GM23338 (cell line): ENCODE measurements around the gene BPIFB1. TPM values are rescaled to one million over a fixed set of nuclear protein-coding genes. Genes with fewer than 3 reads are reported as not detected.

Experiments
- ATAC-seq: fragments of 200-7000 bp; cut with Tn5 transposase; 3 replicates; pipeline ENCODE4 v1.9.1; 2020
- DNase-seq: peaks from one replicate; pipeline ENCODE4 v3.0.0-alpha.2; 2015; ENCODE audit warnings: low spot score
- H2AFZ ChIP-seq: fragments of 200-600 bp; sonication (generic); 2 replicates; pipeline ENCODE4 v1.8.0; 2016; ENCODE audit warnings: antibody characterized with exemption, mild to moderate bottlenecking, moderate library complexity
- H3F3A ChIP-seq: fragments of 200-600 bp; sonication (generic); replicated peaks from 2 replicates; pipeline ENCODE4 v1.8.0; 2017; ENCODE audit warnings: antibody characterized with exemption, mixed run types, low read depth
- H3K27ac ChIP-seq: fragments of 200-600 bp; sonication (generic); 2 replicates; pipeline ENCODE4 v1.6.1; 2016; ENCODE audit warnings: low read depth
- H3K27me3 ChIP-seq: fragments of 200-600 bp; sonication (generic); 2 replicates; pipeline ENCODE4 v1.8.0; 2016; ENCODE audit warnings: mild to moderate bottlenecking, mixed run types, moderate library complexity; ENCODE audit not compliant: insufficient read depth
- H3K36me3 ChIP-seq: fragments of 200-600 bp; sonication (generic); 2 replicates; pipeline ENCODE4 v1.8.0; 2016; ENCODE audit warnings: mild to moderate bottlenecking; ENCODE audit not compliant: insufficient read depth
- H3K4me1 ChIP-seq: fragments of 200-600 bp; sonication (generic); 2 replicates; pipeline ENCODE4 v1.8.0; 2016; ENCODE audit warnings: mild to moderate bottlenecking, moderate library complexity; ENCODE audit not compliant: insufficient read depth
- H3K4me2 ChIP-seq: fragments of 200-600 bp; sonication (generic); 2 replicates; pipeline ENCODE4 v1.7.1; 2017; ENCODE audit warnings: mixed run types
- H3K4me3 ChIP-seq: fragments of 200-600 bp; sonication (generic); 2 replicates; pipeline ENCODE4 v1.6.1; 2016; ENCODE audit warnings: mixed run types
- H3K79me2 ChIP-seq: fragments of 200-600 bp; sonication (generic); replicated peaks from 2 replicates; pipeline ENCODE4 v1.8.0; 2017; ENCODE audit warnings: mild to moderate bottlenecking; ENCODE audit not compliant: insufficient read depth
- H3K9me2 ChIP-seq: fragments of 200-600 bp; sonication (generic); 2 replicates; pipeline ENCODE4 v1.8.0; 2017; ENCODE audit not compliant: insufficient read depth
- H4K20me1 ChIP-seq: fragments of 200-600 bp; sonication (generic); replicated peaks from 2 replicates; pipeline ENCODE4 v1.8.0; 2017; ENCODE audit warnings: mild to moderate bottlenecking; ENCODE audit not compliant: insufficient read depth
- H3K27ac Mint-ChIP-seq: 2 replicates; pipeline ENCODE4 v1.8.0; 2020; ENCODE audit warnings: inconsistent platforms, mild to moderate bottlenecking, moderate library complexity, mixed read lengths
- H3K27me3 Mint-ChIP-seq: 3 replicates; pipeline ENCODE4 v1.8.0; 2022; ENCODE audit warnings: low read depth, mild to moderate bottlenecking, moderate library complexity, mixed read lengths, inconsistent platforms; ENCODE audit not compliant: insufficient read depth, poor library complexity
- H3K36me3 Mint-ChIP-seq: 3 replicates; pipeline ENCODE4 v1.8.0; 2021; ENCODE audit warnings: low read depth, mild to moderate bottlenecking, inconsistent platforms, moderate library complexity, mixed read lengths
- H3K4me1 Mint-ChIP-seq: 3 replicates; pipeline ENCODE4 v1.8.0; 2020; ENCODE audit warnings: mild to moderate bottlenecking, inconsistent platforms, mixed read lengths
- H3K4me3 Mint-ChIP-seq: 3 replicates; pipeline ENCODE4 v1.8.0; 2021; ENCODE audit warnings: moderate library complexity, mild to moderate bottlenecking, inconsistent platforms, mixed read lengths
- H3K9me3 Mint-ChIP-seq: 3 replicates; pipeline ENCODE4 v1.8.0; 2020; ENCODE audit warnings: moderate library complexity, mild to moderate bottlenecking, inconsistent platforms, mixed read lengths
- CREB1 ChIP-seq: fragments of 250-450 bp; sonication (Bioruptor Pico); IDR thresholded peaks from 2 replicates; pipeline ENCODE4 v1.5.0; 2020; ENCODE audit warnings: low read depth, mild to moderate bottlenecking, moderate library complexity
- EZH2 ChIP-seq: fragments of 200-600 bp; sonication (generic); IDR thresholded peaks from one replicate; pipeline ENCODE4 v1.8.0; 2017; ENCODE audit warnings: antibody characterized with exemption, mild to moderate bottlenecking, low read depth; ENCODE audit not compliant: unreplicated experiment
- EZH2phosphoT487 ChIP-seq: fragments of 200-600 bp; sonication (generic); IDR thresholded peaks from one replicate; pipeline ENCODE4 v1.8.1; 2018; ENCODE audit warnings: antibody characterized with exemption; ENCODE audit not compliant: unreplicated experiment
- JUNB ChIP-seq: IDR thresholded peaks from one replicate; pipeline ENCODE4 v1.6.1; 2016; ENCODE audit warnings: antibody characterized with exemption; ENCODE audit not compliant: unreplicated experiment
- NANOG ChIP-seq: IDR thresholded peaks from 2 replicates; pipeline ENCODE4 v1.6.1; 2016; ENCODE audit warnings: antibody characterized with exemption, borderline replicate concordance
- POLR2AphosphoS5 ChIP-seq: IDR thresholded peaks from 2 replicates; pipeline ENCODE4 v1.6.1; 2016; ENCODE audit warnings: antibody characterized with exemption, low read depth
- STAT1 ChIP-seq: IDR thresholded peaks from one replicate; pipeline ENCODE4 v1.6.1; 2016; ENCODE audit warnings: antibody characterized with exemption; ENCODE audit not compliant: unreplicated experiment
- ZNF114 ChIP-seq: fragments of 250-450 bp; sonication (Bioruptor Pico); IDR thresholded peaks from 2 replicates; pipeline ENCODE4 v1.5.0; 2020; ENCODE audit warnings: mild to moderate bottlenecking, moderate library complexity
- ZNF331 ChIP-seq: fragments of 250-450 bp; sonication (Bioruptor Pico); IDR thresholded peaks from 2 replicates; pipeline ENCODE4 v1.5.0; 2020; ENCODE audit warnings: low read depth, mild to moderate bottlenecking, moderate library complexity
- polyA plus RNA-seq: library from polyadenylated mRNA; unstranded; fragments of >200 nt; fragmentation: Nextera tagmentation; extraction: Ambion mirVana; gene quantifications from 2 replicates; pipeline ENCODE4 v1.2.1, GENCODE V29; 2016
- total RNA-seq: library from RNA; depleted of rRNA; stranded (reverse); fragments of >200 nt; shearing (Covaris generic); gene quantifications from 2 replicates; pipeline ENCODE4 v1.2.3, GENCODE V29; 2014
- TF ChIP-seq, protein P1 (sequence below): IDR thresholded peaks from one replicate; pipeline ENCODE4 v1.6.1; 2018; ENCODE audit warnings: antibody characterized with exemption; ENCODE audit not compliant: unreplicated experiment
- TF ChIP-seq, protein P2 (sequence below): IDR thresholded peaks from 2 replicates; pipeline ENCODE4 v1.6.1; 2016; ENCODE audit warnings: antibody characterized with exemption
- TF ChIP-seq, protein P3 (sequence below), 2 experiments: fragments of 200-600 bp in 1 of 2; sonication (generic) in 1 of 2; conservative IDR thresholded peaks; 2 replicates each; pipeline versions ENCODE4 v1.5.1 to v1.6.1; 2016 to 2017; ENCODE audit warnings: antibody characterized with exemption in 2 of 2, low read depth in 2 of 2, mild to moderate bottlenecking in 2 of 2, moderate library complexity in 1 of 2

The BPIFB1 gene
- total and polyA plus RNA-seq, 2 experiments from 2014 or later, result not detected

DNA sequence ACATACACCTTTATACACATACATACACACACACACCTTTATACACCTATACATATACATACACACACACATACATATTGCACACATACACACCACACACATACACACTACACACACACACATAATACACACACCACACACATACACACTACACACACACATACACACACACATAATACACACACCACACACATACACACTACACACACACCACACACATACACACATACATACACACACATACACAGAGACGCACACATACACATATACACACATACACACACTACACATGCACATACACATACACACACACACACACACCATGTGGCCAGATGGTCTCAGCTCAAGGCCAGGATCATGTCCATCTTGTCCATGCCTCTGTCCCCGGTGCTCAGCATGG lies 25.7 kb downstream of the BPIFB1 start:
- no peaks in the 10 kb centered on the region for H3K36me3 ChIP-seq
- Mint-ChIP-seq H3K36me3 (no peaks in the 10 kb centered on the region), H3K9me3 (no peaks in the 10 kb centered on the region; the same call in 2 of the 3 replicates), H3K27me3 (no peaks in the 10 kb centered on the region), H3K4me1 (no peaks in the 10 kb centered on the region), H3K27ac (no peak overlapping the region), H3K4me3 (no peak overlapping the region)
- DNase-seq (no peak), ATAC-seq (no peak)
- no peaks in the 10 kb centered on the region for H3K79me2 ChIP-seq
- H2AFZ ChIP-seq, result no peak overlapping the region
- H3F3A ChIP-seq, result no peaks in the 10 kb centered on the region
- H3K4me3 ChIP-seq, result no peak overlapping the region
- H3K27me3 ChIP-seq, result no peaks in the 10 kb centered on the region
- TF ChIP-seq, protein P1, sequence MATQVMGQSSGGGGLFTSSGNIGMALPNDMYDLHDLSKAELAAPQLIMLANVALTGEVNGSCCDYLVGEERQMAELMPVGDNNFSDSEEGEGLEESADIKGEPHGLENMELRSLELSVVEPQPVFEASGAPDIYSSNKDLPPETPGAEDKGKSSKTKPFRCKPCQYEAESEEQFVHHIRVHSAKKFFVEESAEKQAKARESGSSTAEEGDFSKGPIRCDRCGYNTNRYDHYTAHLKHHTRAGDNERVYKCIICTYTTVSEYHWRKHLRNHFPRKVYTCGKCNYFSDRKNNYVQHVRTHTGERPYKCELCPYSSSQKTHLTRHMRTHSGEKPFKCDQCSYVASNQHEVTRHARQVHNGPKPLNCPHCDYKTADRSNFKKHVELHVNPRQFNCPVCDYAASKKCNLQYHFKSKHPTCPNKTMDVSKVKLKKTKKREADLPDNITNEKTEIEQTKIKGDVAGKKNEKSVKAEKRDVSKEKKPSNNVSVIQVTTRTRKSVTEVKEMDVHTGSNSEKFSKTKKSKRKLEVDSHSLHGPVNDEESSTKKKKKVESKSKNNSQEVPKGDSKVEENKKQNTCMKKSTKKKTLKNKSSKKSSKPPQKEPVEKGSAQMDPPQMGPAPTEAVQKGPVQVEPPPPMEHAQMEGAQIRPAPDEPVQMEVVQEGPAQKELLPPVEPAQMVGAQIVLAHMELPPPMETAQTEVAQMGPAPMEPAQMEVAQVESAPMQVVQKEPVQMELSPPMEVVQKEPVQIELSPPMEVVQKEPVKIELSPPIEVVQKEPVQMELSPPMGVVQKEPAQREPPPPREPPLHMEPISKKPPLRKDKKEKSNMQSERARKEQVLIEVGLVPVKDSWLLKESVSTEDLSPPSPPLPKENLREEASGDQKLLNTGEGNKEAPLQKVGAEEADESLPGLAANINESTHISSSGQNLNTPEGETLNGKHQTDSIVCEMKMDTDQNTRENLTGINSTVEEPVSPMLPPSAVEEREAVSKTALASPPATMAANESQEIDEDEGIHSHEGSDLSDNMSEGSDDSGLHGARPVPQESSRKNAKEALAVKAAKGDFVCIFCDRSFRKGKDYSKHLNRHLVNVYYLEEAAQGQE, result no peak
- TF ChIP-seq JUNB, result no peak
- no peak for TF ChIP-seq NANOG
- TF ChIP-seq STAT1, result no peak
- TF ChIP-seq, protein P2, sequence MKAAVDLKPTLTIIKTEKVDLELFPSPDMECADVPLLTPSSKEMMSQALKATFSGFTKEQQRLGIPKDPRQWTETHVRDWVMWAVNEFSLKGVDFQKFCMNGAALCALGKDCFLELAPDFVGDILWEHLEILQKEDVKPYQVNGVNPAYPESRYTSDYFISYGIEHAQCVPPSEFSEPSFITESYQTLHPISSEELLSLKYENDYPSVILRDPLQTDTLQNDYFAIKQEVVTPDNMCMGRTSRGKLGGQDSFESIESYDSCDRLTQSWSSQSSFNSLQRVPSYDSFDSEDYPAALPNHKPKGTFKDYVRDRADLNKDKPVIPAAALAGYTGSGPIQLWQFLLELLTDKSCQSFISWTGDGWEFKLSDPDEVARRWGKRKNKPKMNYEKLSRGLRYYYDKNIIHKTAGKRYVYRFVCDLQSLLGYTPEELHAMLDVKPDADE, result no peak
- TF ChIP-seq, protein P3, sequence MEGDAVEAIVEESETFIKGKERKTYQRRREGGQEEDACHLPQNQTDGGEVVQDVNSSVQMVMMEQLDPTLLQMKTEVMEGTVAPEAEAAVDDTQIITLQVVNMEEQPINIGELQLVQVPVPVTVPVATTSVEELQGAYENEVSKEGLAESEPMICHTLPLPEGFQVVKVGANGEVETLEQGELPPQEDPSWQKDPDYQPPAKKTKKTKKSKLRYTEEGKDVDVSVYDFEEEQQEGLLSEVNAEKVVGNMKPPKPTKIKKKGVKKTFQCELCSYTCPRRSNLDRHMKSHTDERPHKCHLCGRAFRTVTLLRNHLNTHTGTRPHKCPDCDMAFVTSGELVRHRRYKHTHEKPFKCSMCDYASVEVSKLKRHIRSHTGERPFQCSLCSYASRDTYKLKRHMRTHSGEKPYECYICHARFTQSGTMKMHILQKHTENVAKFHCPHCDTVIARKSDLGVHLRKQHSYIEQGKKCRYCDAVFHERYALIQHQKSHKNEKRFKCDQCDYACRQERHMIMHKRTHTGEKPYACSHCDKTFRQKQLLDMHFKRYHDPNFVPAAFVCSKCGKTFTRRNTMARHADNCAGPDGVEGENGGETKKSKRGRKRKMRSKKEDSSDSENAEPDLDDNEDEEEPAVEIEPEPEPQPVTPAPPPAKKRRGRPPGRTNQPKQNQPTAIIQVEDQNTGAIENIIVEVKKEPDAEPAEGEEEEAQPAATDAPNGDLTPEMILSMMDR (conservative IDR thresholded peaks at IDR 0.05; ENCODE audit: low read depth in 2 of 2), result no peak
- TF ChIP-seq ZNF331 (CRISPR knock-in tag), result no peak
- TF ChIP-seq ZNF114 (CRISPR knock-in tag), result no peak
- no peak overlapping the region for H3K27ac ChIP-seq
- H3K4me1 ChIP-seq, result no peaks in the 10 kb centered on the region
- H3K4me2 ChIP-seq, result no peak overlapping the region
- no peaks in the 10 kb centered on the region for H4K20me1 ChIP-seq
- no peaks in the 10 kb centered on the region for H3K9me2 ChIP-seq

DNA sequence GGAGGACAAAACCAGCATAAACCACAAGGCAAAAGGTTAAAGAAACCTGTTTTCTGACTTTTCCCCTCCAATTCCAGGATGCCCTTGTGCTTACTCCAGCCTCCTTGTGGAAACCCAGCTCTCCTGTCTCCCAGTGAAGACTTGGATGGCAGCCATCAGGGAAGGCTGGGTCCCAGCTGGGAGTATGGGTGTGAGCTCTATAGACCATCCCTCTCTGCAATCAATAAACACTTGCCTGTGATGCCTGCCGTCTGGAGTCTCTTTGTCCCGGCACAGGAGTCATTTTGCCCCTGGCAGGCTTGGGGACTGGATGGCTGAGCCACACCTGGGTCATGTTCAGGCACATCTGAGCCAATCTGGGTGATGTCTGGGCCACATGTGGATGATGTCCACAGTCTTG lies 26.6 kb downstream of the BPIFB1 start:
- no peaks in the 10 kb centered on the region for H3K27me3 Mint-ChIP-seq
- Histone ChIP-seq H4K20me1 (no peaks in the 10 kb centered on the region), H3K9me2 (no peaks in the 10 kb centered on the region), H3K4me1 (no peaks in the 10 kb centered on the region), H3K79me2 (no peaks in the 10 kb centered on the region), H3K27ac (no peak overlapping the region), H3K36me3 (no peaks in the 10 kb centered on the region), H3K4me2 (no peak overlapping the region), H3F3A (no peaks in the 10 kb centered on the region), H2AFZ (no peak overlapping the region), H3K27me3 (no peaks in the 10 kb centered on the region), H3K4me3 (no peak overlapping the region)
- H3K27ac Mint-ChIP-seq, result no peak overlapping the region
- no peak overlapping the region for H3K4me3 Mint-ChIP-seq
- H3K36me3 Mint-ChIP-seq, result no peaks in the 10 kb centered on the region
- no peaks in the 10 kb centered on the region for H3K4me1 Mint-ChIP-seq
- no peak for DNase-seq
- no peaks in the 10 kb centered on the region; the same call in 2 of the 3 replicates for H3K9me3 Mint-ChIP-seq
- no peak for ATAC-seq
- TF ChIP-seq JUNB (no peak), EZH2 (no peak), EZH2phosphoT487 (no peak), STAT1 (no peak), POLR2AphosphoS5 (no peak), CREB1 (CRISPR knock-in tag) (no peak), ZNF331 (CRISPR knock-in tag) (no peak), NANOG (no peak)
- TF ChIP-seq, protein P2, result no peak
- TF ChIP-seq, protein P3 (conservative IDR thresholded peaks at IDR 0.05; ENCODE audit: low read depth in 2 of 2), result no peak
